GM20000 (cell line): Measurements from ENCODE around the gene ASCL5.

Experiments used
- DNase-seq: peaks from one replicate; pipeline ENCODE4 v3.0.0; 2012; ENCODE audit warnings: low spot score
- TF ChIP-seq, protein P1 (sequence below): IDR thresholded peaks from 2 replicates; pipeline ENCODE4 v1.5.1; 2012; ENCODE audit warnings: mild to moderate bottlenecking, control low read depth; ENCODE audit errors: extremely low read depth, missing control alignments

Gene ASCL5

DNA sequence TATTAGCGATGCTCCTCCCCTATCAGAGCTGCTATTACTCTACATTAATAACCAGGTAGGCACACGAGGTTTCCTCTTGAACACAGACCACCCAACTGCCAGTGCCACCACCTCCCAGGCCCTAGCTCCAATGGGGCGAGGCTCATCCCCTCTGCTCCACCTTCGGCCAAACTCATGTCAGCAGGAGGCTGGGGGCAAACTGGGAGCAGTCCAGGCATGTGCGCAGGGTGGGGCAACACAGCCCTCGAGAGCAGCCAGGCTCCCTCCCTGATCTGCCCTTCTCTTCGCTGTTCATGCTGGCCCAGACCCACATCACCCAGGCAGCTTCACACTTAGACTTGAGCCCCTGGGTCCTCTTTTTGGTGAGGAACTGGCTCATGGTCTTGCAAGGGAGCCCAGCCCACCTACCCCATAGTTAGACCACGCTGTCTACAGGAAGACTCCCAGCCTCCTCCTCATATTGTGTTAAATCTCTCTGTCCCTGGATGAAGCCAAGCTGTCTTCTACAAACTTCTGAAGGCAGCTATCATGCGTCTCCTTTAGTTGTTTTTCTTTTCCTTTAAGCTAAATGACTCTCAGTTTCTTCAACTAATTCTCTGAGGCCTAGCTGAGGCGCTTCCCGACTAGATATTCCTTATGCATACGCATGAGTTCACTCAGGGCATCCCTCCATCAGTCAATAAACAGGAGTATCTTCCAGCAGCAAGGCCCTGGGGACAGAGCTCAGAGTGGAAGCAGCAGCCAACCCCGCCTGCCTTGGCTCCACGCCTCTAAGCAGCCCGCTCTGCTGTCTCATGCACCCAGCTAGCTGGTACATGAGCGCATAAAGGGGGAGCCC lies 15.2 kb upstream of the ASCL5 start:
- no peak for DNase-seq
- TF ChIP-seq, protein P1, sequence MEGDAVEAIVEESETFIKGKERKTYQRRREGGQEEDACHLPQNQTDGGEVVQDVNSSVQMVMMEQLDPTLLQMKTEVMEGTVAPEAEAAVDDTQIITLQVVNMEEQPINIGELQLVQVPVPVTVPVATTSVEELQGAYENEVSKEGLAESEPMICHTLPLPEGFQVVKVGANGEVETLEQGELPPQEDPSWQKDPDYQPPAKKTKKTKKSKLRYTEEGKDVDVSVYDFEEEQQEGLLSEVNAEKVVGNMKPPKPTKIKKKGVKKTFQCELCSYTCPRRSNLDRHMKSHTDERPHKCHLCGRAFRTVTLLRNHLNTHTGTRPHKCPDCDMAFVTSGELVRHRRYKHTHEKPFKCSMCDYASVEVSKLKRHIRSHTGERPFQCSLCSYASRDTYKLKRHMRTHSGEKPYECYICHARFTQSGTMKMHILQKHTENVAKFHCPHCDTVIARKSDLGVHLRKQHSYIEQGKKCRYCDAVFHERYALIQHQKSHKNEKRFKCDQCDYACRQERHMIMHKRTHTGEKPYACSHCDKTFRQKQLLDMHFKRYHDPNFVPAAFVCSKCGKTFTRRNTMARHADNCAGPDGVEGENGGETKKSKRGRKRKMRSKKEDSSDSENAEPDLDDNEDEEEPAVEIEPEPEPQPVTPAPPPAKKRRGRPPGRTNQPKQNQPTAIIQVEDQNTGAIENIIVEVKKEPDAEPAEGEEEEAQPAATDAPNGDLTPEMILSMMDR: no peak

GRCh38 chr1:201141418-201141817 lies 14.4 kb upstream of the ASCL5 start:
- no peak for DNase-seq
- TF ChIP-seq, protein P1: no peak

DNA sequence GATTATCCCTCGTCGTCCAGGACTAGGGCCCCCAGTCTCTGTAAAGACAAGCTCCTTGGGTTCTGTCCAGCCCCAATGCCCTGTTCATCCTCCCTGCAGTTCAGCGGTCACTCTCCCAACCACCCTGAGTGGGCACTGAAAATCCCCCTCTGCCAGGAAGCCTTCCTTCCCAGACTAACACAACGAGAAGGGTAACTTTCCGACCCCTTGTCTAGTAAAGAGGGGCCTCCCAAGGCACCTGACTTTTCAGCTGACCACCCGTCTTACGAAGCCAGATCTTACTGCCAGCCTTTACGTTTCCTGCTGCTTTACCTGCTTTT lies 13.9 kb upstream of the ASCL5 start:
- DNase-seq: no peak
- TF ChIP-seq, protein P1: no peak

- TF ChIP-seq, protein P1: no peak
- DNase-seq: no peak
These were observed 13.4 kb upstream of the ASCL5 start for GRCh38 chr1:201140235-201140940.

DNA sequence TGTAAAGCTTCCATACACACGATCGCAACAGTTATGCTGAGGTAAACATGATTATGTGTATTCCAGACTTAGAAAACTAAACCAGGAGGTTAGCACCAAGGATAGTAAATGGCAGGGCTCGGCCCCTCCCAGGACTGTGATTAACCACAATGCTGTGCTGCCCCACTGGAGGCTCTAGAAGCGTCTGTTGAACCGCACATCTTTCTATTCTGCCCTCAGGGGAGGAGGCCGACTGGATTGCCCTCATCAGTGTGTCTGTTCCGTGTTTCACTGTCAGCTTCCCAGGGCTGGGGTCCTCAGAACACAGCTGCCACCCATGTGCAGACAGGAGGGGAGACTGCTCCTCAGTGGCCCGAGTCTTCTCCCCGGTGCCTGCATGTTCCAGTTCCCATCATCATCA lies 12.8 kb upstream of the ASCL5 start:
- DNase-seq: no peak
- TF ChIP-seq, protein P1: no peak

GRCh38 chr1:201139306-201139705 lies 12.3 kb upstream of the ASCL5 start:
- no peak for DNase-seq
- TF ChIP-seq, protein P1: no peak

- TF ChIP-seq, protein P1: no peak
- DNase-seq: no peak
These were observed 11.4 kb upstream of the ASCL5 start for GRCh38 chr1:201138311-201138840.
